Anterior cingulate cortex (tissue), 58 donors: ENCODE measurements around the gene FRMD4A.

ENCODE experiments used
- DNase-seq, 58 donors: peaks; one replicate each; lab custom pipeline; 2025; lab: John Stamatoyannopoulos, UW

FRMD4A gene

GRCh38 chr10:13813550-13813949 is 517.2 kb downstream of the FRMD4A start:
- DNase-seq, result no peak

- peak in 1 of 58 donors; percentile 2 for DNase-seq
Measured at GRCh38 chr10:13812804-13813203, 517.9 kb downstream of the FRMD4A start.

- DNase-seq, result no peak
Measured at GRCh38 chr10:13810568-13810967, 520.2 kb downstream of the FRMD4A start.

- no peak for DNase-seq
Measured at GRCh38 chr10:13809427-13809826, 521.3 kb downstream of the FRMD4A start.

GRCh38 chr10:13808556-13809391 is 522.0 kb downstream of the FRMD4A start:
- no peak for DNase-seq

GRCh38 chr10:13806419-13806818 is 524.3 kb downstream of the FRMD4A start:
- no peak for DNase-seq

GRCh38 chr10:13803566-13804554 is 526.9 kb downstream of the FRMD4A start:
- DNase-seq, result no peak

- no peak for DNase-seq
Measured at GRCh38 chr10:13801907-13802288, 528.8 kb downstream of the FRMD4A start.

- DNase-seq, result no peak
Measured at GRCh38 chr10:13801156-13801906, 529.4 kb downstream of the FRMD4A start.

- DNase-seq, result no peak
Measured at GRCh38 chr10:13797164-13797563, 533.6 kb downstream of the FRMD4A start.

- DNase-seq, result no peak
Measured at GRCh38 chr10:13795653-13796555, 534.8 kb downstream of the FRMD4A start.

GRCh38 chr10:13794992-13795612 is 535.6 kb downstream of the FRMD4A start:
- no peak for DNase-seq

GRCh38 chr10:13792006-13792405 is 538.7 kb downstream of the FRMD4A start:
- DNase-seq, result peak in 16 of 58 donors; percentile 2 to 71 (median 18)

- DNase-seq, result peak in 1 of 58 donors; percentile 5
Measured at GRCh38 chr10:13791483-13791882, 539.2 kb downstream of the FRMD4A start.

- no peak for DNase-seq
Measured at GRCh38 chr10:13790196-13790595, 540.5 kb downstream of the FRMD4A start.

- no peak for DNase-seq
Measured at GRCh38 chr10:13789448-13789829, 541.3 kb downstream of the FRMD4A start.

- DNase-seq, result peak in 21 of 58 donors; percentile 5 to 69 (median 20)
Measured at GRCh38 chr10:13788711-13789447, 541.8 kb downstream of the FRMD4A start.

GRCh38 chr10:13788320-13788600 is 542.5 kb downstream of the FRMD4A start:
- no peak for DNase-seq
